ENCODE measurements around the gene WASHC2A. TPM values are rescaled to one million over a fixed set of nuclear protein-coding genes. Genes with fewer than 3 reads are reported as not detected.
"Not testable (repeated sequence)": the region's sequence is repeated elsewhere in the genome, so short reads cannot be mapped to it uniquely, and the experiment has no call there.

WASHC2A gene
- total and polyA plus RNA-seq, 2 of the 13 experiments (the other 11 are each of a cell fraction or from before 2014, with no cell fraction given), result 22.8 to 29.6 TPM

DNA sequence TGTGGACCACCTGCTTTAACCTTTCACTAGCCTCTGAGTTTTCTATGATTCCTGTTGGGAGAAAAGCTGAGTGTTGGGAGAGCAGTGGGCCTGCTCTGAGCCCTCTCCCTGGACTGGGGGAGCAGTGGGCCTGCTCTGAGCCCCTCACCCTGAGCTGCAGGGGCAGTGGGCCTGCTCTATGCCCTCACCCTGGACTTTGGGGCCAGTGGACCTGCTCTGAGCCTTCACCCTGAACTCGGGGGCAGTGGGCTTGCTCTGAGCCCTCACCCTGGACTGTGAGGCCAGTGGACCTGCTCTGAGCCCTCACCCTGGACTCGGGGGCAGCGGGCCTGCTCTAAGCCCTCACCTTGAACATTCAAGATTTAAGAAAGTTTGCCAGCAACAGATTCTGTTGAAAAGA is 46.1 kb upstream of the WASHC2A start (continued):
- TF ChIP-seq, protein P1, sequence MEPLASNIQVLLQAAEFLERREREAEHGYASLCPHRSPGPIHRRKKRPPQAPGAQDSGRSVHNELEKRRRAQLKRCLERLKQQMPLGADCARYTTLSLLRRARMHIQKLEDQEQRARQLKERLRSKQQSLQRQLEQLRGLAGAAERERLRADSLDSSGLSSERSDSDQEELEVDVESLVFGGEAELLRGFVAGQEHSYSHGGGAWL (CRISPR knock-in tag; IDR thresholded peaks at IDR 0.05), result no peak
- TF ChIP-seq ATF7 (IDR thresholded peaks at IDR 0.05) (no peak), ATF7 (CRISPR knock-in tag; IDR thresholded peaks at IDR 0.05) (no peak), ZMYM3 (CRISPR knock-in tag; IDR thresholded peaks at IDR 0.05) (no peak), FOXK1 (CRISPR knock-in tag; IDR thresholded peaks at IDR 0.05; ENCODE audit: borderline replicate concordance, low read depth) (no peak), ZBTB7A (CRISPR knock-in tag; IDR thresholded peaks at IDR 0.05) (0 out of 2 replicates have a peak, but pooled peaks have one; percentile 44), ZNF451 (CRISPR knock-in tag; IDR thresholded peaks at IDR 0.05) (no peak), MAF1 (CRISPR knock-in tag; IDR thresholded peaks at IDR 0.05; ENCODE audit: borderline replicate concordance) (no peak), ZNF781 (CRISPR knock-in tag; IDR thresholded peaks at IDR 0.05; ENCODE audit: borderline replicate concordance, not compliant biosample characterization) (no peak)

DNA sequence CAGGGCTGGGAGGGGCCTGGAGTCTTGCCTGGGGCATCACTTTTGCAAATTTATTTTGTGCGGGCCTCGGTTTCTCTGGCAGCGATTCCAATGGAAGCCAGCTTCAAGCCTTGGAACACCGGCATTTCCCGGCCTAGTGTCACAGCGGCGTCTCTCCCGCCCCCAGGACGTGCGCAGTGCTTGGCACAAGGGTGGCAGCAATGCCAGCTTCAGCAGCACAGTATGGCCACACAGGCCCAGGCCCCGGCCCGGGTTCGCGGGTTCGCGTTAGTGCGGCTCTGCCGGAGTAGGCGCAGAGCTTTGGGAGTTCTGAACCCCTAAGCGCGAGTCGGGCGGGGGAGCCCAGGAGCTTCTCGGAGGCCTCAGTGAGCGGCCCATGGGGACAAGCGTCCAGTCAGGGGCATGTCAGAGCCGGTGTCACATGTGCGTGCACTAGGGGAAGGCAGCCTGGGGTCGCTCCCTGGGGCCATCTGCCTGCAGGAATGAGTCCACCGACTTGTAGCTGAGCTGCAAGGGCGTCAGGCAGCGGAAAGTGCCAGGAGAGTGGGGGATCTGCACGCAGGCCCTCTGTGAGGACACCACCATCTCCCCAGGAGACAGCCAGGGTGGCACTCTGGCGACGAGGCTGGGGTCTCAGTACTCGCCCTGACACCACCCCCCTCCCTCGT is 42.9 kb upstream of the WASHC2A start:
- H3K4me3 ChIP-seq (replicated peaks in 1 of 3; ENCODE audit: insufficient read depth in 1 of 3, low read depth in 2 of 3, low read length in 3 of 3); intact Hi-C loops (cut with micrococcal nuclease; ENCODE audit: unreplicated experiment); H4K20me1 ChIP-seq (ENCODE audit: insufficient read depth, low read length); H3K9me3 ChIP-seq (ENCODE audit: low read length); CTCF ChIA-PET (ENCODE audit: low intra/inter-chr PET ratio, low total read pairs); FAIRE-seq; H3K4me1 ChIP-seq (ENCODE audit: insufficient read depth, low read length); in situ Hi-C loops (cut with HindIII; ENCODE audit: extremely low pct_ligation_motif_present, low pct_unique_long_range_greater_than_20kb); BruUV-seq (replicated peaks); H3K36me3 ChIP-seq (replicated peaks in 1 of 2; ENCODE audit: control insufficient read depth in 1 of 2, insufficient read depth in 2 of 2, low read length in 2 of 2); H3K27me3 ChIP-seq (ENCODE audit: control insufficient read depth in 1 of 2, insufficient read depth in 2 of 2, low read length in 2 of 2); DNase-seq (ENCODE audit: low spot score); H3K79me2 ChIP-seq (ENCODE audit: insufficient read depth, low read length); H2AFZ ChIP-seq (ENCODE audit: low read length); POLR2A ChIA-PET; H3K27ac ChIP-seq (ENCODE audit: extremely low read length, insufficient read depth, low read length); H3K9ac ChIP-seq (ENCODE audit: insufficient read depth, low read depth, low read length): not testable (repeated sequence)
- WGBS (ENCODE audit: low lambda C conversion rate), result 50% methylated on average over 28 of the region's 37 CpGs
- 0 out of 2 replicates have a peak, but pooled peaks have one; percentile 57 for TF ChIP-seq HNRNPL (IDR thresholded peaks at IDR 0.05; ENCODE audit: low read depth, low read length)
- H3K4me2 ChIP-seq (ENCODE audit: low read depth, low read length), result 0 out of 2 replicates have a peak overlapping the region, but pooled peaks have one; percentile 7
- ATAC-seq, result peak; percentile 69

All from HepG2 (cell line).